HG03342 (cell line): ENCODE data around the gene LAMC3.
"Not testable (repeated sequence)": the region's sequence is repeated elsewhere in the genome, so short reads cannot be mapped to it uniquely, and the experiment has no call there.

Experiments used
- ATAC-seq: cut with Tn5 transposase; IDR thresholded peaks from one replicate; pipeline ENCODE4 v1.9.1; 2021; ENCODE audit warnings: mild to moderate bottlenecking, moderate library complexity; ENCODE audit not compliant: unreplicated experiment

LAMC3 gene

DNA sequence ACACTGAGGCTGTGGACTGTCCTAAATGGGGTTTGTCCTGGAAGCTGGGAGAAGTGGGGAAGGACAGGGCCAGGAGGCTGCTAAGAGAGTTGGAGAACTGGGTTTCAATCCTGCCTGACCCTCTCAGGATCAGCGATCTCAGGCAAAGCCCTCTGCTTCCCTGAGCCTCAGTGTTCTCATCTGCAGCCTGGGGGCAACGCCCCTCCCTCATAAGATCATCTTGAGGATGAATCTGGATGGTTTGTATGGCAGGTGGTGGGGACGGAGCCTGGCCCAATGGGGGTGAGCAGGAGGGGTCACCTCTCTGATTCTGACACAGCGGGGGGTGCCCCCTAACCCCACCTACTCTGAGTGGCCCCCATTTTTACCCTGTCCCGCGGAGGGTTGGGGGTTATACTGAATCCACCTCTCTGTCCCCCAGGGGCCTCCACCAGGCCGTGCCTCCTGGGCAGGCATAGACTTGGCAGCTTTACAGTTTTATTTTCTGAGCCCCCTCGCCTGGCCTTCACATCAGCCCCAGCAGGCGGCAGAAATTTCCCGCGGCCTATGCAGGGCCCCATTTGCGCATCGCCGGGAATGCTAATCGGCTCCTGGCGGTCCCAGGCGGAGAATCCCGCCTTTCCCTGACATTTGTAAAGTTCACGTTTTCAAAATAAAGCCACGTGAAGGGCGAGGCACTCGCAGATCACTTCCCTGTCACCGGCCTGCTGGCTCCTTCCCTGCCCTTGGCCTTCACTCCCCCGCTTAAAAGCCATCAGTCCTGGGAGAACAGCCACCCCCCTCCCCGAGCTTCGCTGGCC lies 17.8 kb upstream of the LAMC3 start:
- ATAC-seq, result no peak

GRCh38 chr9:130991778-130992681 lies 16.9 kb upstream of the LAMC3 start:
- ATAC-seq, result no peak

DNA sequence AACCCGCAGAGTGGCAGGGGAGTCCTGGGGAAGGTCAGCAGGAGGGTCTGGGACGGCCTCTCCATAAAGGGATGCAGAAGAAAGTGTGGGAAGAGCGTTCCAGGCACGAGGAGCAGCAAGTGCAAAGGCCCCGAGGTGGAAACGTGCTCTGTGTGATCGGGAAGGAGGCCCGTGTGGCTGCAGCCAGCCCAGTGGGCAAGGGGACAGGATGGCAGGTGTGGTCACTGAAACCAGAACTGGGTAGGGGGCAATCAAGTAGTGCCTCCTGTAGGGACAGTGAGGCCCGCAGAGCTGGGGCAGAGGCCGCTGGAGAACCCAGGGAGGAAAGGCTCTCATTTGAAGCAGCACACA lies 16.3 kb upstream of the LAMC3 start:
- ATAC-seq, result no peak

GRCh38 chr9:130993303-130994030 lies 15.5 kb upstream of the LAMC3 start:
- no peak for ATAC-seq

DNA sequence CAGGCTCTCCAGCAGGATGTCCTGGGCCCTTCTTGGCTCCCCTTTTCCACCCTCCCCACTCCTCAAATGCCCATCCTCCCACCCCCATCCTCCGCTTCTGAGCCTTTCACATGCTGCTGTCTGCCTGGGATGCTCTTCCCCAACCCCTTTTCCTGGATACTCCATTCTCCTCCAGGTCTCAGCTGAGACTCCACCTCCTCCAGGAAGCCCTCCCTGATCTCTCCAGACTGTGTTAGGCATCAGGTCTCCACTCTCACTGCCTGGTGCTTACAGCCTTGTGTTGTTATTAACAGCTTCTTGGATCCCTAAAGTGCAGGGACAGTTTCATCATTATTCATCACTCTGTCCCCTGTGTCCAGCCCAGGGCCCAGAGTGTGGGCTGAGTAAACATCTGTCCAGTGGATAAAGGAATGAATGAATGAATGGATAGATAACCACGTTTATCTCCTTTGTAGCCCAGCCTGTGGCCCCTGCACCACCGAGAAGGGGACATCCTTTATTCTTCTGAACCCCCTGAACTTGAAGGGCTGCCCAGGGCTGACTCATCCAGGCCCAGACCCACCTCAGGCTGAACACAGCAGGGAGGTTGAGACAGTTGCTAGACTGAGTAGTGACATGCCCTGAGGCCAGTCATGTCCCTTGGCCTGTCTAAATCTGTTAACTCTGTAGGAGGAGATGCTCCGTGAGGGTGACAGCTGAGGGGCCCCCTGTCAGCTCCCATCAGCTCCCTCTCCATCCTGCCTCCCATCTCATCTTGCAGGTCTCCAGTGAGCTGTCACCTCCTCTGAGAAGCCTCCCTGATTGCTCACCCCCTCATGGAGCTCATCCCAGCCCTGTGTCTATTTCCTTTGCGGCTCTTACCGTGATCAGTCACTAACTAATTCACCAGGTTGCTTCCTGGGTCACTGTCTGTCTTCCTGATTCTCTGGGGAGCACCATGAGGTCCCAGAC lies 14.6 kb upstream of the LAMC3 start:
- ATAC-seq, result no peak

DNA sequence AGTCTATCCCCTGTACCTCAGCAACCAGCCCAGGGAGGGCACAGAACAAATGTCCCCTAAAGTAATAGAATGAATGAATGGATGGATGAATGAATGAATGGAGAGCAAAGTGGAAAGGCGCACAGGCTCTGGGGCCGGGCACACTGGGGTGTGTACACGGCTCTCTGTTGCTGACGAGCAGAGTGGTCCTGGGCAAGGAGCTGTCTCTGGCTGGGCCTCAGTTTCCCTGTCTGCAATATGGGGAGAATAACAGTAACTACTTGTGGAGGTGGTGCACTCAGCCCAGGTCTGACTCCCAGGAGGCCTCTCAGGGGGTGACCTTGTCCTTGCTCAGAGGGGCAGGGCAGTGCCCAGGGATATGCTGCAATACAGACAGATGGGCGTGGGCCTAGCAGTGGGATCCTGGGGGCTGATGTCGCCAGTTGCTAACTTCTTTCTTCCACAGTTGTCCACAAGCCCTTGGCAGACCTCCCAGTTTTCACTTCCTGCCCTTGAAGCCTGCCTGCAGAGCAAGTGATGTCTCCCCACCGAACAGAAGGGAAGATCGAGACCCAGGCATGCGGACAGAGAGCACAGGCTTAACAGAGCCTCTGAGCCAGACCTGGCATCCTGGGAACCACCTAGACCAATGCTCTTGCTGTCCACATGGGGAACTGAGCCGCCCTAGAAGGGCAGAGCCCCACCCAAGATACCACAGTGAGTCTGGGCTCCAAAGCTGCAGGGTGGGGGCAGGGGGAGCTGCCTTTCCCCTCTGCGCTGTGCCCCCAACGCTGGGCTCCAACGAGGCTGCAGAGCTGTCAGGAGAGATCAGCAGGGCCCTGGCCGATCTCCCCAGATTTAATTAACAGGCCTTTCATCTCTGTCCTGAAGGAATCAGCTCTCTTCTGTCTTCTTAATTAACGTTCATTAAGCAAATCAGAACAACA lies 13.6 kb upstream of the LAMC3 start:
- no peak for ATAC-seq

GRCh38 chr9:130996205-130996604 lies 12.8 kb upstream of the LAMC3 start:
- no peak for ATAC-seq

DNA sequence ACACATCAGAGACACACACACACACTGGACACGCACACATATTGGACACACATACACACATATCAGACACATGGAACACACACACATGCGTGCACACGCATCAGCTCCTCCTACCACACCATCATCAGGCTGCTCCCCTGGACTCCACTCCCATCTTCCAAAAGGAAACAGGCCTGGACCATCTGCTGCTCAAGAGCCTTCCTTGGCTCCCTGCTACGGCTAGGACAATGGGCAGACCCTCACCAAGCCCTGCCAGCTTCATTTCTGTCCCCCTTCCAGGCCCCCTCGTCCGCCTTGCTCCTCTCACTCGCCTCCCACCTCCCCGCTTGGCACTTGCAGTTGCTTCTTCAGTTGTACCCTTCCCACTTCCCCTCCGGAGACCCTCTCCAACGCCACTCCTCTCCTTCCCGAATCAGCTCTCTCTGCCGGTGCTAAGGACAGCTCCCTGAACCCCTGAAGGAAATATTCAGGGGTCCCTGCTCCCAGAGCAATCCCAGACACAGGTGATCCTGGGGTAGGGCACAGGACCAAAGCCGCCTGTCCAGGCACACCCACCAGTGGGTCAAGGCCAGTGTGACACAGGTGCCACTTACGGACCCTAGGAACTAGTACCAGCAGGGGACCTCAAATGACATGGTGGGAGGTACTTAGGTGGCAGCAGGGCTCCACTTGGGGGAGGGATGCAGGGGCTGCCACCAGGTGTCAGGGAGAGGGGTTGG lies 12.1 kb upstream of the LAMC3 start:
- no peak for ATAC-seq

- ATAC-seq, result no peak
These were observed 11.6 kb upstream of the LAMC3 start for GRCh38 chr9:130997395-130997684.

- no peak for ATAC-seq
These were observed 10.9 kb upstream of the LAMC3 start for GRCh38 chr9:130997925-130998596.

DNA sequence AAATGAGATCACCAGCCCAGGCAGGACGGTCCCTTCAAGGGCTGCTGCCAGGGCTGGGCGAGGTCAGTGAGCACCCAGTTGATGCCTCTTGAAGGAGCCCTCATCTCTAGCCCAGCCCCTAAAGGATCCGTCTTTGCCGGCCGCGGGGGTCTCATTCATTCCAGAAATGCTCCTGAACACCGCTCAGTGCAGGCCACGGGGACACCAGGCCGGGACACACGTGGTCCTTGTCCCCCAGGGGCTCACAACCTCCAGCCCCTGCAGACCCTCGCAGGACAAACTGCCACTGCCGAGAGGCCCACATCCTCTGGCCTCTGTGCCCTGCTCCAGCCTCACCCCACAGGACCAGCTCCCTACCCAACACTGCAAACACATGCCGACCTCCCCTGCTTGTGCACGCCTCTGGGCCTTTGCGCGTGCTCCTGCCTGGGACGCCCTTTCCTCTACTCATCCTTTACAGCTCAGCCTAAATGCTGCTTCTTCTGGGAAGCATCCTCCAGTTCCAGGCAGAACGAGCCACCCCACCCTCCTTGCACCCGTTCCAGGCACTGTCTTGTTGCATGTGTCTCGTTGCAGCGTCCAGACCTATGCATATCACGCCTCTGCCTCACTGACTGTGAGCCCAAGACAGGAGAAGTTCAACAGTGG lies 10.3 kb upstream of the LAMC3 start:
- no peak for ATAC-seq

GRCh38 chr9:130999245-130999623 lies 9.7 kb upstream of the LAMC3 start:
- no peak for ATAC-seq

DNA sequence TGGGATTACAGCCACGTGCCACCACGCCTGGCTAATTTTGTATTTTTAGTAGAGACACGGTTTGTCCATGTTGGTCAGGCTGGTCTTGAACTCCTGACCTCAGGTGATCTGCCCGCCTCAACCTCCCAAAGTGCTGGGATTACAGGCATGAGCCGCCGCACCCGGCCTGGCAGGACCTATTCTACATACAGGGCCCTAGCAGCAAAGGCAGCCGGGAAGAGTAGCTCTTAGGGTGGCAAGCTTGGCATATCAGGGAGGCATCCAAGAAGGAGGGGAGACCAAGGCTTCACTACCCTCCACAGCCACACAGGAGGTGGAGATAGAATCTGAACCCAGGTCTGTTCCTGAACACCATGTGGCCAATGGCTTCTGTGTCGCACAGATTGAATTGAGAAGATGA lies 8.4 kb upstream of the LAMC3 start:
- ATAC-seq, result not testable (repeated sequence)

DNA sequence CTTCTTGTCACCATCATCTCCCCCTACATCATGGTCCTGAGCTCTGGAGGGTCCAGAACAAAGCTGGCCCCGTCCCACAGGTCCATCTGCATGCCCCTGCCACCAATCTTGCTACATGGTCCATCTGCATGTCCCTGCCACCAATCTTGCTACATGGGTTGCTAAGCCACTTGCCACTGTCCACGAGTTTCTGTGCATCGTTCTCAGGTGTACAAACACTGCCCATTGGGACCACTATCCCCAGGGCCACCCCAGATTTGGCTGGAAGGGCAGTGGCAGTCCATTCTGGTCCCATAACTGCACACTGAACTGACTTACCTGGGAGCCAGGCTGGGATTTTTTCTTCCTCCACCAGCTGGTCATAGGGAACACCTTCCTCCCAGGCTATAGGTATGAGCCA lies 8.0 kb upstream of the LAMC3 start:
- ATAC-seq, result no peak

DNA sequence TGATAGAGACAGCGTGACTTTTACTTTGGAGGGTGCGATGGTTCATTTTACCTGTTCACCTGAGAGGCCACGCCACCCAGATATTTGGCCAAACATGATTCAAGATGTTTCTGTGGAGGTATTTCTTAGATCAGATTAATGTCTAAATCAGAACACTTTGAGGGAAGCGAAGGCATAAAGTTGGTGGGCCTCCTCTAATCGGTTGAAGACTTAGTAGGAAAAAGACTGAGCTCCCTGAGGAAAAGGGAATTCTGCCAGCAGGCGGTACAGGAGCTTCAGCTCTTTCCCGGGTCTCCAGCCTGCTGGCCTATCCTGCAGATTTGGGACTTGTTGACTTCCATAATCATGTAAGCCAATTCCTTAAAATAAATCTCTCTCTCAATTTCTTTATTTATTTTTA lies 7.0 kb upstream of the LAMC3 start:
- ATAC-seq, result no peak

DNA sequence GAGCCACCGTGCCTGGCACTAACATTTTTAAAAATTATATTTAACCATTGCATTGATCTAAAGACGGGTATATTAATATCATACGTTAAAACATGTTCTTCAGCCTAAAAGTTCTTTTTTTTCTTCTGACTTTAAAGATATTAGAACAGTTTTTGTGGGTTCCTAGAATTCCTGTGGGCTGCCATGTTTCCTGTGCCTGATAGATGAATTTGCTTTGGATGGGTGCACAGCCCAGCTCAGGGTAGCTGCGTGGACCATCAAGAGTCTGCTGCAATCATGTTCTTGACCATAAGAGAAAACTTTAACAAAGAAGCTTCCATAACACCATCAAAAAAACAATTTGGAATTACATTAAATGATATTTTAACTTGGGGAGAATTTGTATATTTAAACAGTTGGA lies 2.4 kb upstream of the LAMC3 start:
- ATAC-seq, result no peak

GRCh38 chr9:131008086-131008485 lies 888 bp upstream of the LAMC3 start:
- no peak for ATAC-seq

DNA sequence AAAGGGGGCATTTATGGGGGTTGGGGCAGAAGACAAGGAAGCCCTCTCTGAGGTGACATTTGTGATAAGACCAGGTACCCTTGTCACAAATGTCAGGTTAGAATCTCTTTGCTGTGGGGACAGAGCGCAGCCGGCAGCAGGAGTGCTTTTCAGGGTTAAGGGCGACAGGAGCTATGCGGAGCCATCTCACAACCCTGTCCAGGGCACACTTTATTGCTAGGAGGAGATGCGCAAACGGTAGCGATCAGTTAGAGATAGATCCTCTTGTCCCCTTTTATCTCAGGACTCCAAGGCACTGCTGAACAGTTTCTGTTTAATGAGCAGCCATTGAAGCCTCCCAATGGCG lies 438 bp upstream of the LAMC3 start:
- ATAC-seq, result no peak
